Inferior parietal cortex (tissue), 1 donor: ENCODE data around the gene SECISBP2.

Experiments used
- DNase-seq: peaks from one replicate; pipeline ENCODE4 v3.0.0-alpha.2; 2016; ENCODE audit errors: extremely low spot score

SECISBP2 gene

GRCh38 chr9:89405826-89406225 is 87.5 kb downstream of the SECISBP2 start:
- DNase-seq: no peak

GRCh38 chr9:89407070-89407469 is 88.8 kb downstream of the SECISBP2 start:
- DNase-seq: no peak

GRCh38 chr9:89408628-89409101 is 90.4 kb downstream of the SECISBP2 start:
- no peak for DNase-seq
